T-cell (primary cell): ENCODE data around the gene TMEM125. TPM values are rescaled to one million over a fixed set of nuclear protein-coding genes. Genes with fewer than 3 reads are reported as not detected.

ENCODE experiments used
- ATAC-seq, 4 experiments: fragments of 200-7000 bp in 3 of 4; fragments of 150-1000 bp in 1 of 4; cut with Tn5 transposase; replicated peaks in 1 of 4; 1 replicate in 3 of 4; 2 replicates in 1 of 4; pipeline ENCODE4 v1.10.0; 2021; ENCODE audit warnings: moderate library complexity in 3 of 4, mild to moderate bottlenecking in 2 of 4, moderate number of reproducible peaks in 1 of 4
- CTCF ChIA-PET, 2 donors: fragments of 300-600 bp; sonication (Branson Sonifier 250); formaldehyde crosslinking; loops; one replicate each; lab custom pipeline; 2022; ENCODE audit warnings: antibody characterized with exemption in 2 of 2; lab: Charles Lee
- POLR2A ChIA-PET, 2 donors: fragments of 300-600 bp; sonication (Branson Sonifier 250); formaldehyde crosslinking; loops; one replicate each; lab custom pipeline; 2022; ENCODE audit warnings: antibody characterized with exemption in 2 of 2; lab: Charles Lee
- DNase-seq, 35 experiments: peaks; one replicate each; pipeline versions ENCODE4 v3.0.0 to v3.0.0-alpha.2; 2013 to 2023
- H3K27ac ChIP-seq: one replicate; pipeline ENCODE4 v1.5.1; 2013; ENCODE audit warnings: low read length
- H3K27me3 ChIP-seq, 2 experiments: replicated peaks in 1 of 2; 1 replicate in 1 of 2; 2 replicates in 1 of 2; pipeline versions ENCODE4 v1.6.1 to v1.7.0; 2013; ENCODE audit warnings: low read length in 1 of 2, mixed read lengths in 1 of 2; ENCODE audit not compliant: control insufficient read depth in 2 of 2, insufficient read depth in 2 of 2; ENCODE audit errors: extremely low read depth in 1 of 2
- H3K36me3 ChIP-seq, 2 donors: 1 replicate in 1 of 2; 2 replicates in 1 of 2; pipeline versions ENCODE4 v1.6.1 to v1.7.0; 2013; ENCODE audit warnings: low read length in 1 of 2; ENCODE audit not compliant: control insufficient read depth in 2 of 2, insufficient read depth in 1 of 2; ENCODE audit errors: extremely low read depth in 1 of 2
- H3K4me1 ChIP-seq, 2 experiments: 1 replicate in 1 of 2; 2 replicates in 1 of 2; pipeline versions ENCODE4 v1.6.1 to v1.7.0; 2013; ENCODE audit warnings: low read length in 2 of 2, mixed read lengths in 1 of 2; ENCODE audit not compliant: insufficient read depth in 2 of 2, control insufficient read depth in 1 of 2; ENCODE audit errors: extremely low read depth in 1 of 2
- H3K4me3 ChIP-seq, 2 donors: 1 replicate in 1 of 2; 2 replicates in 1 of 2; pipeline versions ENCODE4 v1.5.1 to v1.7.0; 2013; ENCODE audit warnings: mild to moderate bottlenecking in 2 of 2, low read length in 1 of 2, moderate library complexity in 1 of 2; ENCODE audit not compliant: control insufficient read depth in 1 of 2; ENCODE audit errors: extremely low read depth in 1 of 2
- H3K9me3 ChIP-seq: 2 replicates; pipeline ENCODE4 v1.7.0; 2013
- H3K27ac Mint-ChIP-seq, 2 donors: one replicate each; pipeline ENCODE4 v1.8.0; 2020 to 2021; ENCODE audit warnings: mild to moderate bottlenecking in 2 of 2, mixed read lengths in 2 of 2
- H3K27me3 Mint-ChIP-seq, 2 donors: one replicate each; pipeline ENCODE4 v1.8.0; 2021 to 2022; ENCODE audit warnings: mixed read lengths in 2 of 2
- H3K36me3 Mint-ChIP-seq: one replicate; pipeline ENCODE4 v1.8.0; 2021; ENCODE audit warnings: mixed read lengths
- H3K4me1 Mint-ChIP-seq, 3 donors: one replicate each; pipeline ENCODE4 v1.8.0; 2020 to 2022; ENCODE audit warnings: mixed read lengths in 3 of 3, mild to moderate bottlenecking in 1 of 3
- H3K4me3 Mint-ChIP-seq, 3 donors: one replicate each; pipeline ENCODE4 v1.8.0; 2020 to 2022; ENCODE audit warnings: mild to moderate bottlenecking in 3 of 3, mixed read lengths in 3 of 3, moderate library complexity in 3 of 3
- H3K9me3 Mint-ChIP-seq, 3 donors: one replicate each; pipeline ENCODE4 v1.8.0; 2020 to 2022; ENCODE audit warnings: mixed read lengths in 3 of 3
- WGBS: methylation state at CpG from one replicate; pipeline ENCODE4 v1.1.5; 2013; ENCODE audit warnings: missing lambda C conversion rate; ENCODE audit not compliant: insufficient coverage; 5-methylcytosine and 5-hydroxymethylcytosine counted together
- total RNA-seq, 35 experiments: library from RNA in 6 of 35; stranded (reverse) in 6 of 35; fragments of 120-200 nt in 1 of 35; gene quantifications; one replicate each; pipeline versions ENCODE4 v1.2.1 to v1.2.4 and lab custom pipeline; 2013 to 2026

TMEM125 gene
- total RNA-seq, 5 donors from 2014 or later (not counting 1 experiment from before 2014, with no cell fraction given) = 0.20 to 0.46 (median 0.35) TPM; not detected in 2

DNA sequence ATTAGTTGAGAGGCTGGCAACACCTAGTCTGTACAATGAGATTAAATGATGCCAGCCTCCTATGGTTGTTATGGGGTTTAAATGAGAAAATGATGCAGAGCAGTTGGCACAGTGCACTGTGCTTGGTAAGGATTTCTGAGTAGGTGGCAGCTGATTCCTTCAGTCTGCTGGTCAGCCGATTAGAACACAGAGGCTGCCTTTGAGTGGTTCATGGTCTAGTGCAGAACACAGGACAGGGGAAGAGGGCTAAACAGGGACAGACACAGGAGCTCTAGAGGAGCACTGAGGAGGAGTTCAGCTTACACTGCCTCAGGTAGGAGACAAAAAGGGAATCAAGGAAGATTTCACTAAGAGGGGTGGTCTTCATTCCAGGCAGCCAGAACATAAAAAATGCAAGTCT, 32.4 kb downstream of the TMEM125 start:
- DNase-seq (no peak), ATAC-seq (no peak)
- H3K9me3 ChIP-seq = no peaks in the 10 kb centered on the region
- H3K27ac ChIP-seq = no peak overlapping the region
- Mint-ChIP-seq H3K36me3 (no peaks in the 10 kb centered on the region), H3K4me3 (no peak overlapping the region), H3K27ac (no peak overlapping the region), H3K27me3 (peaks cover 3 to 5% of the 10 kb centered on the region in 2 donors), H3K4me1 (no peaks in the 10 kb centered on the region), H3K9me3 (no peaks in the 10 kb centered on the region)
- 79% methylated on average over 1 of the region's 1 CpG for WGBS
- no peaks in the 10 kb centered on the region for H3K36me3 ChIP-seq
- CTCF ChIA-PET = no interaction called here
- no peak overlapping the region for H3K4me3 ChIP-seq
- peaks cover 0 to 13% of the 10 kb centered on the region in 2 experiments for H3K27me3 ChIP-seq
- POLR2A ChIA-PET = no interaction called here
- H3K4me1 ChIP-seq = no peaks in the 10 kb centered on the region

- POLR2A ChIA-PET = no interaction called here
- H3K4me3 ChIP-seq = no peak overlapping the region
These were observed 33.1 kb downstream of the TMEM125 start for GRCh38 chr1:43302721-43303470.

DNA sequence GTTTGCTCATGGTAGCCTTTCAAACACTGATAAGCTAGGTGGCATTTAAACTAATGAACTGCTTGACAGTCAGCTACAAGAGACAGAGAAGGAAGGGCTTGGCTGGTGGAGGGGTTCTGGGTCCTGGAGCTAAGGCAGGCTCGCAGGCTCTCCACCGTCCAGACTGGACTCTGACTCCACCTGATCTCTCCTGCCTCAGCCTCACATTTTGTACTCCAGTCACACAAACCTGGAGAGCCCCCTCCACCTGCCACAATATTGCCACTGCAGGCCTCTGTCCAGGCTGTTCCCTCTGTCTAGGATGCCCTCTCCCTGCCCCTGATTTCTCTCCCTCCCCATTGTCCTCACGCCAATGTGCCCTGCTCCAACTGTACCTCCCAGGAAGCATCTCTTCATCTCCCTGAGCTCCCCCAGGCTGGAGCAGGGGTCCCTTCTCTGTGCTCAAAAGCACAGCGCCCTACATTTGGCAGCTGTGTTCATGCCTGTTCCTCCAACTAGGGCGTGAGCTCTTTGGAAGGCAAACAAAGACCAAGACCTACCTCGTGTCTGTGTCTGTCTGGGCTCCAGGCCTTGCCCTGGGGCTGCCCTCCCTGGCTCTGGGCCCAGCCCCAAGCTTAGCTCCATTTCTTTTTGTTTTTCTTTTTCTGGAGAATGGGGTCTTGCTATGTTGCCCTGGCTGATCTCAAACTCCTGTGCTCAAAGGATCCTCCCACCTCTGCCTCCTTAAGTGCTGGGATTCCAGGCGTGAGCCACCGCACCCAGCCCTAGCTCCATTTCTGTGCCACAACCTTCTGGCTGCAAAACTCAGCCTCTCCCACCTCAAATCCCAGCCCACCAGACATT, 33.9 kb downstream of the TMEM125 start:
- WGBS = 80% methylated on average over 5 of the region's 8 CpGs
- DNase-seq (no peak), ATAC-seq (no peak)
- Mint-ChIP-seq H3K9me3 (no peaks in the 10 kb centered on the region), H3K4me3 (no peak overlapping the region), H3K4me1 (no peaks in the 10 kb centered on the region), H3K36me3 (no peaks in the 10 kb centered on the region), H3K27ac (no peak overlapping the region), H3K27me3 (peaks cover 3 to 5% of the 10 kb centered on the region in 2 donors)
- no peaks in the 10 kb centered on the region for H3K9me3 ChIP-seq
- ChIA-PET POLR2A (no interaction called here), CTCF (no interaction called here)
- no peaks in the 10 kb centered on the region for H3K36me3 ChIP-seq
- no peaks in the 10 kb centered on the region for H3K4me1 ChIP-seq
- H3K4me3 ChIP-seq = no peak overlapping the region
- H3K27ac ChIP-seq = no peak overlapping the region
- H3K27me3 ChIP-seq = peaks cover 0 to 27% of the 10 kb centered on the region in 2 experiments

More at GRCh38 chr1:43302721-43303470, 33.1 kb downstream of the TMEM125 start:
- ATAC-seq = no peak
- Mint-ChIP-seq H3K9me3 (no peaks in the 10 kb centered on the region), H3K36me3 (no peaks in the 10 kb centered on the region), H3K27ac (no peak overlapping the region), H3K4me3 (no peak overlapping the region), H3K4me1 (no peaks in the 10 kb centered on the region), H3K27me3 (peaks cover 3 to 5% of the 10 kb centered on the region in 2 donors)
- Histone ChIP-seq H3K27ac (no peak overlapping the region), H3K27me3 (peaks cover 0 to 19% of the 10 kb centered on the region in 2 experiments), H3K36me3 (no peaks in the 10 kb centered on the region), H3K9me3 (no peaks in the 10 kb centered on the region), H3K4me1 (no peaks in the 10 kb centered on the region)
- no peak for DNase-seq
- CTCF ChIA-PET = no interaction called here
- WGBS = 67% methylated on average over 2 of the region's 7 CpGs

DNA sequence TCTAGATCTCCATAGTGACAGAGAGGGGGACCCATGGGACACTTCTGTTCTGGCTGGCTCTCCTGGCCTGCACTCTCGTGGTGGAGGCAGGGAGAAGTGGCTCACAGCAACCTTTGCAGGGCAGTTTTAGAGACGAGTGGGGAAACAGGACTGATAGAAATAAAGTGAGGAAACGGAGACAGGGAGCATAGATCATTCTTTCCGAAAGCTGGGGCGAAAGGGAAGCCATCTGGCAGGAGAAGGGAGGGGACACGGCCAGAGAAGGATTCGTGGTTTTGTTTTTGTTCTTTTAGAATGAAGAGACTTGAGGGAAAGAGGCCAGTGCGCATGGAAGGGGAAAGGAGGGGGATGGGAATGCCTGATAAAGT, 34.5 kb downstream of the TMEM125 start:
- no peaks in the 10 kb centered on the region for H3K4me1 ChIP-seq
- DNase-seq = no peak
- WGBS = 70% methylated on average over 8 of the region's 8 CpGs
- no peaks in the 10 kb centered on the region for H3K9me3 ChIP-seq
- H3K27ac Mint-ChIP-seq = no peak overlapping the region
- H3K4me3 ChIP-seq = no peak overlapping the region
- ATAC-seq = no peak
- H3K36me3 ChIP-seq = no peaks in the 10 kb centered on the region
- H3K27me3 ChIP-seq = peaks cover 0 to 31% of the 10 kb centered on the region in 2 experiments
- no peak overlapping the region for H3K4me3 Mint-ChIP-seq
- ChIA-PET CTCF (no interaction called here), POLR2A (no interaction called here)
- H3K27me3 Mint-ChIP-seq = peaks cover 3 to 5% of the 10 kb centered on the region in 2 donors
- no peak overlapping the region for H3K27ac ChIP-seq
- no peaks in the 10 kb centered on the region for H3K36me3 Mint-ChIP-seq
- no peaks in the 10 kb centered on the region for H3K9me3 Mint-ChIP-seq
- no peaks in the 10 kb centered on the region for H3K4me1 Mint-ChIP-seq

DNA sequence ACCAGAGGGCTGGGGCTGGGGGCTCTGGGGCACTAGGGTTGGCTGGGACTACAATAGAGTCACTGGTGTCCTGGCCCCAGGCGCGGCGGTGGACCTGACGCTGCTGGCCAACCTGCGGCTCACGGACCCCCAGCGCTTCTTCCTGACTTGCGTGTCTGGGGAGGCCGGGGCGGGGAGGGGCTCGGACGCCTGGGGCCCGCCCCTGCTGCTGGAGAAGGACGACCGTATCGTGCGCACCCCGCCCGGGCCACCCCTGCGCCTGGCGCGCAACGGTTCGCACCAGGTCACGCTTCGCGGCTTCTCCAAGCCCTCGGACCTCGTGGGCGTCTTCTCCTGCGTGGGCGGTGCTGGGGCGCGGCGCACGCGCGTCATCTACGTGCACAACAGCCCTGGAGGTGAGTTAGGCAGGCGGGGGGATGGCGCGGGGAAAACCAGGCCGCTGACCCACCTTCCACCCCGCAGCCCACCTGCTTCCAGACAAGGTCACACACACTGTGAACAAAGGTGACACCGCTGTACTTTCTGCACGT, 35.1 kb downstream of the TMEM125 start:
- Histone ChIP-seq H3K4me3 (no peak overlapping the region), H3K27me3 (peaks cover 0 to 34% of the 10 kb centered on the region in 2 experiments), H3K36me3 (no peaks in the 10 kb centered on the region), H3K9me3 (no peaks in the 10 kb centered on the region), H3K27ac (no peak overlapping the region), H3K4me1 (no peaks in the 10 kb centered on the region)
- H3K27ac Mint-ChIP-seq = no peak overlapping the region
- ATAC-seq (no peak), DNase-seq (no peak)
- no peaks in the 10 kb centered on the region for H3K9me3 Mint-ChIP-seq
- H3K27me3 Mint-ChIP-seq = peaks cover 3 to 5% of the 10 kb centered on the region in 2 donors
- H3K4me3 Mint-ChIP-seq = no peak overlapping the region
- 92% methylated on average over 41 of the region's 46 CpGs for WGBS
- no peaks in the 10 kb centered on the region for H3K36me3 Mint-ChIP-seq
- POLR2A ChIA-PET = no interaction called here
- CTCF ChIA-PET = no interaction called here
- H3K4me1 Mint-ChIP-seq = no peaks in the 10 kb centered on the region

- no peaks in the 10 kb centered on the region for H3K36me3 Mint-ChIP-seq
- H3K27me3 ChIP-seq = peaks cover 0 to 34% of the 10 kb centered on the region in 2 experiments
- ChIA-PET CTCF (no interaction called here), POLR2A (no interaction called here)
- ATAC-seq = no peak
- no peaks in the 10 kb centered on the region for H3K4me1 ChIP-seq
- H3K9me3 Mint-ChIP-seq = no peaks in the 10 kb centered on the region
- H3K4me1 Mint-ChIP-seq = no peaks in the 10 kb centered on the region
- no peak overlapping the region for H3K27ac Mint-ChIP-seq
- H3K4me3 Mint-ChIP-seq = no peak overlapping the region
- no peaks in the 10 kb centered on the region for H3K9me3 ChIP-seq
- WGBS = 58% methylated on average over 2 of the region's 3 CpGs
- H3K27ac ChIP-seq = no peak overlapping the region
- no peak overlapping the region for H3K4me3 ChIP-seq
- no peak for DNase-seq
- peaks cover 3 to 5% of the 10 kb centered on the region in 2 donors for H3K27me3 Mint-ChIP-seq
- no peaks in the 10 kb centered on the region for H3K36me3 ChIP-seq
These were observed 35.7 kb downstream of the TMEM125 start for GRCh38 chr1:43305461-43305860.
